ENCODE results near the gene CAP2. TPM values are rescaled to one million over a fixed set of nuclear protein-coding genes. Genes with fewer than 3 reads are reported as not detected.

CAP2 gene
- total and polyA plus RNA-seq, 8 donors: 2.7 to 4.0 (median 3.5) TPM

DNA sequence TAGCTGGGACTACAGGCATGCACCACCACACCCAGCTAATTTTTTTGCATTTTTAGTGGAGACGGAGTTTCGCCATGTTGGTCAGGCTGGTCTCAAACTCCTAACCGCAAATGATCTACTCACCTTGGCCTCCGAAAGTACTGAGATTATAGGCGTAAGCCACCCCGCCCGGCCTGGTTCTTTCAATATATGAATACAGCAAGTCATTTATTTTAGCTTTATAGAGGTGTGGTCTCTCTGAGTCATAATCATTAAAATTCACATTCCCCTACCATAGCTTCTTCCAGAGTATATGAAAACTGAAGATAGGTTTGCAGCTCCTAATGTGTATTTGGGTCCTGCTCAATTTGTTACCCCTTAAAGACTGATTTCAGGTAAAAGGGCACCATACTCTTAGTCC lies 118.2 kb downstream of the CAP2 start:
- FAIRE-seq (no peak), ATAC-seq (no peak), DNase-seq (no peak)
- intact Hi-C loops (cut with DNase I): no loop called here
- TF ChIP-seq, protein P1, sequence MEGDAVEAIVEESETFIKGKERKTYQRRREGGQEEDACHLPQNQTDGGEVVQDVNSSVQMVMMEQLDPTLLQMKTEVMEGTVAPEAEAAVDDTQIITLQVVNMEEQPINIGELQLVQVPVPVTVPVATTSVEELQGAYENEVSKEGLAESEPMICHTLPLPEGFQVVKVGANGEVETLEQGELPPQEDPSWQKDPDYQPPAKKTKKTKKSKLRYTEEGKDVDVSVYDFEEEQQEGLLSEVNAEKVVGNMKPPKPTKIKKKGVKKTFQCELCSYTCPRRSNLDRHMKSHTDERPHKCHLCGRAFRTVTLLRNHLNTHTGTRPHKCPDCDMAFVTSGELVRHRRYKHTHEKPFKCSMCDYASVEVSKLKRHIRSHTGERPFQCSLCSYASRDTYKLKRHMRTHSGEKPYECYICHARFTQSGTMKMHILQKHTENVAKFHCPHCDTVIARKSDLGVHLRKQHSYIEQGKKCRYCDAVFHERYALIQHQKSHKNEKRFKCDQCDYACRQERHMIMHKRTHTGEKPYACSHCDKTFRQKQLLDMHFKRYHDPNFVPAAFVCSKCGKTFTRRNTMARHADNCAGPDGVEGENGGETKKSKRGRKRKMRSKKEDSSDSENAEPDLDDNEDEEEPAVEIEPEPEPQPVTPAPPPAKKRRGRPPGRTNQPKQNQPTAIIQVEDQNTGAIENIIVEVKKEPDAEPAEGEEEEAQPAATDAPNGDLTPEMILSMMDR (IDR thresholded peaks at IDR 0.05): no peak
- Histone ChIP-seq H3K27me3 (no peaks in the 10 kb centered on the region), H3K27ac (no peak overlapping the region), H3K36me3 (no peaks in the 10 kb centered on the region), H3K9me3 (no peaks in the 10 kb centered on the region), H3K4me1 (no peaks in the 10 kb centered on the region), H3K4me3 (no peak overlapping the region)
- 96 to 97% methylated on average over 7 of the region's 7 CpGs for WGBS, 2 donors

DNA sequence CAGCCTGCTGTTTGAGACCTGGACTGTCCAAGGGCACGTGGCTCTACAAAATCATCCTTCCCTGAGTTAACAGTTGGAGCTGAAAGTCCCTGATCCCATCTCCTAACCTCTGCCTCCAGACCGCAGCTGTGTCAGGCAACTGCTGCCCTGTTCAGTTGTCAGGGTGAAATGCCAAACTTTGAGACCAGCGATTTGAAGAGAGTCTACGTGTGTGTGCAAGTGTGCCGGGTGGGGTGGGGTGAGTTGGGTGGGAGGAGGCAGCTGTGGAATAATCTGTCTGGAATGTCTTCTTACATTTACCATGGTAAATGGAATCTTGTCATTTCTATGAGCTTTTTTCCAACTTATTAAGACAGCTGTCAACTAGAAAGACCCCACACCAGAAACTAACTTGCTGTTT lies 125.7 kb downstream of the CAP2 start:
- H3K36me3 ChIP-seq: no peaks in the 10 kb centered on the region
- ATAC-seq (no peak), DNase-seq (no peak), FAIRE-seq (no peak)
- H3K27me3 ChIP-seq: no peaks in the 10 kb centered on the region
- 86 to 91% methylated on average over 5 of the region's 5 CpGs for WGBS, 2 donors
- no peak overlapping the region for H3K27ac ChIP-seq
- H3K4me3 ChIP-seq: no peak overlapping the region
- no peaks in the 10 kb centered on the region for H3K9me3 ChIP-seq
- intact Hi-C loops (cut with DNase I): no loop called here
- no peaks in the 10 kb centered on the region for H3K4me1 ChIP-seq
- TF ChIP-seq, protein P1 (IDR thresholded peaks at IDR 0.05): no peak

DNA sequence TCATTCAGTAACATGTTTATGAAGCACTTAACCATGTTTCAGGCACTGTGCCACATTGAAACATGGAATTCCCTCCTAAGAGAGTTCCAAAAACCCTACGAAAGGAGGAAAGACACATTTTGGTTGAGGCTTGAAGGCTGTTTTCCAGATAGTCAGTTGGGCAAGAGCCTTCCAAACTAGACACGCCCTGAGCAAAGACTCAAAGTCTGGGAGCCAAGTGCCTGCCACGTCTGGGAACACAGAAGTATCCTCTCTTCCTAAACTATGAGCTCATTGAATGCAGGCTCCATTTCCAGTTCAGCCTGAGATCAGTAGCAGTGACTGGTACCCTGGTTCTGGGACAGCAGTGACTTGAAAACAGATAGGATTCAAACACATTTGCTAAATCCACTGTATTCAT lies 132.2 kb downstream of the CAP2 start:
- DNase-seq (no peak), ATAC-seq (no peak)

DNA sequence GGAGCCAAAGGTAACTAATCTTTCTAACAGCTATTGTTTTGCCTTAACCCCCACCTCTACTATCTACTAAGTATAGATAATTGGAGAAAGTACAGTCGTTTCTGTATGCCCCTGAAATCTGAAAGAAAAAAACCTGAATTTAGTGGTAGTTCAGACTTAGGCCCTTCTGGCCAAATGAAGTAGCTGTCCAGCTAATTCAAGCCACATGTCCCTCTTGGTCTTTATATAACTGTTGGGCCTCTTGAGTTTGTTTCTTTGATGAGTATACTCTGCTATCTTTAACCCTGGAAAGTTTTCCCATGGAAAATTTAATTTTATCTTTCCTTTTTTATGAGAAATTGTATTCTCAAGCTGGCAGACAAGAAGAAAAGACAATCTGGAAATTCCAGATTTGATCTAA lies 133.7 kb downstream of the CAP2 start:
- FAIRE-seq (no peak), ATAC-seq (no peak), DNase-seq (no peak)
- no peak overlapping the region for H3K4me3 ChIP-seq
- TF ChIP-seq, protein P1 (IDR thresholded peaks at IDR 0.05): no peak
- H3K9me3 ChIP-seq: no peaks in the 10 kb centered on the region
- 23 to 44% methylated on average over 1 of the region's 1 CpG for WGBS, 2 donors
- intact Hi-C loops (cut with DNase I): no loop called here
- no peaks in the 10 kb centered on the region for H3K4me1 ChIP-seq
- H3K27ac ChIP-seq: no peak overlapping the region
- H3K36me3 ChIP-seq: no peaks in the 10 kb centered on the region
- no peaks in the 10 kb centered on the region for H3K27me3 ChIP-seq

More for the DNA sequence above, 132.2 kb downstream of the CAP2 start:
- WGBS, 2 donors: 89% methylated on average over 3 of the region's 3 CpGs
- Histone ChIP-seq H3K36me3 (no peaks in the 10 kb centered on the region), H3K4me1 (no peaks in the 10 kb centered on the region), H3K4me3 (no peak overlapping the region), H3K27ac (no peak overlapping the region), H3K9me3 (no peaks in the 10 kb centered on the region), H3K27me3 (no peaks in the 10 kb centered on the region)
- TF ChIP-seq, protein P1 (IDR thresholded peaks at IDR 0.05): no peak
- intact Hi-C loops (cut with DNase I): no loop called here
- FAIRE-seq: no peak

DNA sequence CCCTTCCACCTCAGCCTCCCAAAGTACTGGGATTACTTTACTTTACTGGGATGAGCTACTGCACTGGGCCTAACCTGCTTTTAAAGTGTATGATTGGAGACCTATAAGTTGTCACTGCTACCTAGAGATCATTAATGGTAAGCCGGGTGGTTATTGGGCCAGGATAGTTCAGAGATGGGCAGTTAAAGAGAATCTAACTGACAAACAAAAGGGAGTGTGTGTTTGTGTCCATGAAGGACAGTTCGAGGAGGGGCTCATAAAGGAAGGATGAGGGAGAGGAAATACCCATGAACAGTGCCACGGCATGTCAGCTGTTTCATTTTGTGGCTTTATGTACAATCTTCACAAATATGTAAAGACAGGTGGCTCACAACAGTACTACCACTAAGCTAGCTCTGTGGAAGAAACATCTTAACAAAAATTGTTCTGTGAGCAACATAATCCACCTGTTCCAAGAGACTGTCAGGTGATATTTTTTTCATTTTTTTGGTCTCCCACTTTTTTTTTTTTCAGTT lies 137.0 kb downstream of the CAP2 start:
- WGBS, 2 donors: 73 to 83% methylated on average over 3 of the region's 3 CpGs
- DNase-seq (no peak), ATAC-seq (no peak), FAIRE-seq (no peak)
- intact Hi-C loops (cut with DNase I): no loop called here
- TF ChIP-seq, protein P1 (IDR thresholded peaks at IDR 0.05): no peak
- Histone ChIP-seq H3K27ac (no peak overlapping the region), H3K4me1 (no peaks in the 10 kb centered on the region), H3K4me3 (no peak overlapping the region), H3K9me3 (no peaks in the 10 kb centered on the region), H3K27me3 (no peaks in the 10 kb centered on the region), H3K36me3 (no peaks in the 10 kb centered on the region)
